HG03135 (cell line): Measurements from ENCODE around the gene VEGFC.

Experiments
- ATAC-seq: cut with Tn5 transposase; IDR thresholded peaks from one replicate; pipeline ENCODE4 v1.9.1; 2021; ENCODE audit warnings: mild to moderate bottlenecking, moderate library complexity; ENCODE audit not compliant: unreplicated experiment

VEGFC gene

GRCh38 chr4:176709417-176709816 lies 83.3 kb downstream of the VEGFC start:
- no peak for ATAC-seq

- ATAC-seq, result no peak
These were observed 83.9 kb downstream of the VEGFC start for GRCh38 chr4:176708771-176709311.

GRCh38 chr4:176690716-176691115 lies 102.0 kb downstream of the VEGFC start:
- ATAC-seq, result no peak

- no peak for ATAC-seq
These were observed 112.0 kb downstream of the VEGFC start for GRCh38 chr4:176680668-176681180.

GRCh38 chr4:176676901-176677300 lies 115.8 kb downstream of the VEGFC start:
- no peak for ATAC-seq

GRCh38 chr4:176675810-176676209 lies 116.9 kb downstream of the VEGFC start:
- no peak for ATAC-seq

- no peak for ATAC-seq
These were observed 121.2 kb downstream of the VEGFC start for GRCh38 chr4:176671532-176671931.

- ATAC-seq, result no peak
These were observed 124.4 kb downstream of the VEGFC start for GRCh38 chr4:176668324-176668723.

GRCh38 chr4:176664964-176665363 lies 127.8 kb downstream of the VEGFC start:
- ATAC-seq, result no peak

GRCh38 chr4:176660561-176660960 lies 132.2 kb downstream of the VEGFC start:
- no peak for ATAC-seq

GRCh38 chr4:176656108-176656507 lies 136.6 kb downstream of the VEGFC start:
- ATAC-seq, result no peak

GRCh38 chr4:176654565-176655216 lies 138.0 kb downstream of the VEGFC start:
- ATAC-seq, result no peak

GRCh38 chr4:176653401-176654220 lies 139.1 kb downstream of the VEGFC start:
- ATAC-seq, result no peak

GRCh38 chr4:176646311-176646710 lies 146.4 kb downstream of the VEGFC start:
- ATAC-seq, result no peak

- no peak for ATAC-seq
These were observed 147.3 kb downstream of the VEGFC start for GRCh38 chr4:176645246-176645960.

- peak; percentile 77 for ATAC-seq
These were observed 150.2 kb downstream of the VEGFC start for GRCh38 chr4:176642472-176642871.

GRCh38 chr4:176641237-176641636 lies 151.5 kb downstream of the VEGFC start:
- no peak for ATAC-seq

GRCh38 chr4:176638992-176639391 lies 153.7 kb downstream of the VEGFC start:
- ATAC-seq, result no peak

- ATAC-seq, result no peak
These were observed 156.4 kb downstream of the VEGFC start for GRCh38 chr4:176636292-176636691.

GRCh38 chr4:176635372-176636261 lies 157.1 kb downstream of the VEGFC start:
- ATAC-seq, result no peak
